Epithelial cell of proximal tubule (primary cell): ENCODE results near the gene CPHXL2. TPM values are rescaled to one million over a fixed set of nuclear protein-coding genes. Genes with fewer than 3 reads are reported as not detected.

Source experiments
- DNase-seq: peaks from one replicate; pipeline ENCODE4 v3.0.0-alpha.2; 2011; ENCODE audit warnings: low read depth
- H3K4me3 ChIP-seq: 2 replicates; pipeline ENCODE4 v1.5.1; 2011; ENCODE audit warnings: low read depth, mild to moderate bottlenecking, low read length
- CTCF ChIP-seq: conservative IDR thresholded peaks from 2 replicates; pipeline ENCODE4 v1.5.1; 2012; ENCODE audit warnings: low read depth, mild to moderate bottlenecking, low read length
- total RNA-seq: library from RNA; depleted of rRNA; stranded (reverse); fragments of >200 nt; gene quantifications from 2 replicates; pipeline ENCODE4 v1.2.3, GENCODE V29; 2015

The CPHXL2 gene
- total RNA-seq, 1 donor from 2014 or later = not detected

GRCh38 chr16:75647112-75647491 lies 29.7 kb downstream of the CPHXL2 start:
- peak overlapping the region; percentile 88 for H3K4me3 ChIP-seq
- DNase-seq = no peak
- no peak for TF ChIP-seq CTCF

GRCh38 chr16:75644240-75645012 lies 32.4 kb downstream of the CPHXL2 start:
- no peak for DNase-seq
- no peak overlapping the region for H3K4me3 ChIP-seq
- peak; percentile 23 for TF ChIP-seq CTCF

- no peak for TF ChIP-seq CTCF
- no peak overlapping the region for H3K4me3 ChIP-seq
- DNase-seq = no peak
Measured at GRCh38 chr16:75640598-75640997, 36.2 kb downstream of the CPHXL2 start.

- no peak for TF ChIP-seq CTCF
- no peak for DNase-seq
- no peak overlapping the region for H3K4me3 ChIP-seq
Measured at GRCh38 chr16:75635036-75635435, 41.8 kb downstream of the CPHXL2 start.

GRCh38 chr16:75632857-75633256 lies 44.0 kb downstream of the CPHXL2 start:
- no peak for DNase-seq
- no peak for TF ChIP-seq CTCF
- no peak overlapping the region for H3K4me3 ChIP-seq

- DNase-seq = no peak
- H3K4me3 ChIP-seq = no peak overlapping the region
- no peak for TF ChIP-seq CTCF
Measured at GRCh38 chr16:75630052-75630451, 46.8 kb downstream of the CPHXL2 start.

GRCh38 chr16:75629132-75629531 lies 47.7 kb downstream of the CPHXL2 start:
- no peak for TF ChIP-seq CTCF

More at GRCh38 chr16:75629132-75629531, 47.7 kb downstream of the CPHXL2 start:
- no peak overlapping the region for H3K4me3 ChIP-seq
- no peak for DNase-seq
